Peyer's patch (tissue), 4 donors: ENCODE data around the gene HS3ST5.

Experiments used
- POLR2A ChIP-seq, 2 donors: fragments of 450-650 bp; IDR thresholded peaks; one replicate each; pipeline ENCODE4 v1.5.1; 2017; ENCODE audit warnings: antibody characterized with exemption in 2 of 2, mild to moderate bottlenecking in 2 of 2, moderate library complexity in 2 of 2
- TF ChIP-seq, protein P1 (sequence below), 6 experiments: fragments of 450-650 bp in 4 of 6; fragments of 200-600 bp in 2 of 6; sonication (generic) in 1 of 6; IDR thresholded peaks; one replicate each; pipeline ENCODE4 v1.5.1; 2017 to 2019; ENCODE audit warnings: antibody characterized with exemption in 6 of 6, mild to moderate bottlenecking in 3 of 6, moderate library complexity in 1 of 6

DNA sequence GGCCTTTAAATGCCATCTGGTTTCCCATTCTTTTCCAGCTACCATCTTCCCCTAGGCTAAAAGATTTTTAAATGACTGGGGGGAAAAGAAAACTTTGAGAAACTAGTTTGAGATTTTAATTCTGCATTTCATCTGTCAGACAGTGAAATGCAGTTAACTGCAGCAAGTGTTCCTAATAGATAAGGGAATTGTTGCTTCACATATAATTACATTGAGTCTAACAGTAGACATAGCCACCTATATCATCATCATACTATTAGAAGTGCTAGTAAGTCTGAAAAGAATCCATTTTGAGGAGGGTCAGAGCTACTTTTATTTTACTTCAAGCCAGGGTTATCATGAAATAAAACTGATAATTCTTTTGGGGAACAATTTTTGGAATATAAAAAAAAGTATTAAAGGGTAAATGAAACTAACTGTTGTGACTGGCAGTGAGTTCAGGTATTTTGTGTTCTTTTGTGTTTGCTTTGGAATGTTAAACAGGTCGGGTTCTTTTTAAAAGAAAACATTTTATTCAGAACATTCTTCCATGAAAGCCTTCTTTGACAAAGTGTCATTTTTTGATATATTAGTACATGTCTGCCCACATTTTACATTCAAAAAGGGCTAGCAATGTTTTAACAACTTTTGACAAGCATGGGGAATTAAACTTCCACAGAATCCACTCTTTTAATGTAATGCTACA lies 170.1 kb downstream of the HS3ST5 start:
- TF ChIP-seq, protein P1, sequence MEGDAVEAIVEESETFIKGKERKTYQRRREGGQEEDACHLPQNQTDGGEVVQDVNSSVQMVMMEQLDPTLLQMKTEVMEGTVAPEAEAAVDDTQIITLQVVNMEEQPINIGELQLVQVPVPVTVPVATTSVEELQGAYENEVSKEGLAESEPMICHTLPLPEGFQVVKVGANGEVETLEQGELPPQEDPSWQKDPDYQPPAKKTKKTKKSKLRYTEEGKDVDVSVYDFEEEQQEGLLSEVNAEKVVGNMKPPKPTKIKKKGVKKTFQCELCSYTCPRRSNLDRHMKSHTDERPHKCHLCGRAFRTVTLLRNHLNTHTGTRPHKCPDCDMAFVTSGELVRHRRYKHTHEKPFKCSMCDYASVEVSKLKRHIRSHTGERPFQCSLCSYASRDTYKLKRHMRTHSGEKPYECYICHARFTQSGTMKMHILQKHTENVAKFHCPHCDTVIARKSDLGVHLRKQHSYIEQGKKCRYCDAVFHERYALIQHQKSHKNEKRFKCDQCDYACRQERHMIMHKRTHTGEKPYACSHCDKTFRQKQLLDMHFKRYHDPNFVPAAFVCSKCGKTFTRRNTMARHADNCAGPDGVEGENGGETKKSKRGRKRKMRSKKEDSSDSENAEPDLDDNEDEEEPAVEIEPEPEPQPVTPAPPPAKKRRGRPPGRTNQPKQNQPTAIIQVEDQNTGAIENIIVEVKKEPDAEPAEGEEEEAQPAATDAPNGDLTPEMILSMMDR (IDR thresholded peaks at IDR 0.05) = no peak
- TF ChIP-seq POLR2A (IDR thresholded peaks at IDR 0.05) = no peak
